NOMO-1 treated with DMSO at 0.1 percent for 48 hours (cell line): ENCODE measurements around the gene UCK2.

Experiments
- DNase-seq: peaks from one replicate; lab custom pipeline; 2025; ENCODE audit not compliant: unreplicated experiment; lab: John Stamatoyannopoulos, UW

The UCK2 gene

DNA sequence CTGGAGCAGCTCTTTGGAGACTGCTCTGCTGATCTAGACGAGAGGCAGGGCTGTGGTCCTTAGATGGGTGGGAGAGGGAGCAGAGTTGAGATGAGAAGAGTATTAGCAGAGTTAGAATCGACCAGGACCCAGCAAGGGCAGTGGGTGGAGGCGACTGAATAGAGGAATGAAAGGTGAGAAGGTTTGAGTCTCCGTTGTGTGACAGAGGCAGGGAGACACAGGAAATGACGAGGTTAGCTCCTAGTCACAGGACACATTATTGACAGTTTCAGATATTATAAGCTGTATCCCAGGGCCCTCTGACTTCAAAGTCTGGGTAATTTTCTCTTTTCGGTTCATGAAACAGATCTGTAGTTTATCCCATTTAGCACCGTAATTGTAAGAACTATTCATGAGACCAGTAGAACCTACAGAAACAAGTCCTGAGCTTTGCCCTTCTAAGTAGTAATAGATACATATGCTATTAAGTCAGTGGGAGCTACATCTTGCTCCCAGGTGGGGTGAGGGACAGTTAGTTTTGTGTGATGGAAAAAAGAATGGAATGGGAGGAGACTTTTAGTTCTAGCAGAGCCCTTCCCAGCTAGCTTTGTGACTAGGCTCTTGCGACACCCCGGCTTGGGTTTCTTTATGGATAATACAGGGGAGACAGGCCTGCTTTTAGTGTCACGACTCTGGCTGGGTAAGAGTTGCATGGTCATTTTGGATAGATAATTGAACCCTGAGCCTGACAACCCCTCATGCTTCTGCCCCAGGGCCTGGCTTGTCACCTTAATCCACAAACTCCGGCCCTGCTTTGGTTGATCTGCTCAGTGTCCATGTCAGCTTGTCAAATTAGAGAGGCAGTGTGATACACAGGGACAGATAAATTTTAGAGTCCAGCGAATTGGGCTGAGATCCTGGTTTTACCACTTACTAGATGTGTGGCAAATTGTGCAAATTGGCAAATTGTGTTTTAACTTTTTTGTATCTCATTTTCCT is 70.2 kb downstream of the UCK2 start:
- no peak for DNase-seq

DNA sequence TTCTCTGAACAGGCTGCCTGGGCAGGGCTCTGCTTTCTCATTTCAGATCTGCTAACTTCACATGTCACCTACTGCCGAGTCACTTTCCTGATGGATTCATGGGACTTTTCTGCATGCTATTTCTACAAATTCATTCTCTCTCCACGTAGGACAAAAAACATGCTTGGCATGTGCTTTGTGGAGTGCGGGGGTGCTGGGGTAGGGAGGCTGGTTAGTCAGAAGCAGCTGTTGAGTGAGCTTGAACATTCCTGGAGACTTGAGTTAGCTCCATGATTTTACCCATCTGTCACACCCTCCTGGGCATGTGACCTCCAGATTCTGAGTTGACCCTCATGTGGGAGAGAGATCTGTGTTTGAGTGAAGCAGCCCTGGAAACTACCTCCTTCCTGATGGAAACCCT is 71.4 kb downstream of the UCK2 start:
- DNase-seq = no peak

DNA sequence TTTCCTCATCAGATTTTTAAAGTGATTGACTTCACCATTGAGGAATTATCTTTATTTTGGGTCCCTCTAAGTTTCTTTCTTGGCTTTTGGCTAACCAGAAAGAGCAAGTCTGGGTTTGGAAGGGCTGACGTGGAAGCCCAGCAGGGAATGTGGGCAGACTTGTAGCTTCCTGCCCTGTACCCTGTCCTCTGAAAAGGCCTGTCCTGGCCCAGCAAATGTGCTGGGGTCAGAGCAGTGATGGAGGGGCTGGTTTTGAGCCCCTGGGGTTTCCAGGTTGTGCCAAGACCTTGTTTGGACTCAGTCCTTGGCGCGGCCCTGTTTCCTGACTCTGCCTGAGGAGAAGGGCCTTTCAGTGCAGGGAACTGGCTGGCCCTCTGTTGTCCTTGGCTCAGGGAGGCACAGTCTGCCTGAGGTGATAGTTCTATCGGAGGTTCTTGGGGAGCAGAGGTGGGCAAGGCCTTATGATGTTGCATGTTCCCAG is 72.1 kb downstream of the UCK2 start:
- no peak for DNase-seq

DNA sequence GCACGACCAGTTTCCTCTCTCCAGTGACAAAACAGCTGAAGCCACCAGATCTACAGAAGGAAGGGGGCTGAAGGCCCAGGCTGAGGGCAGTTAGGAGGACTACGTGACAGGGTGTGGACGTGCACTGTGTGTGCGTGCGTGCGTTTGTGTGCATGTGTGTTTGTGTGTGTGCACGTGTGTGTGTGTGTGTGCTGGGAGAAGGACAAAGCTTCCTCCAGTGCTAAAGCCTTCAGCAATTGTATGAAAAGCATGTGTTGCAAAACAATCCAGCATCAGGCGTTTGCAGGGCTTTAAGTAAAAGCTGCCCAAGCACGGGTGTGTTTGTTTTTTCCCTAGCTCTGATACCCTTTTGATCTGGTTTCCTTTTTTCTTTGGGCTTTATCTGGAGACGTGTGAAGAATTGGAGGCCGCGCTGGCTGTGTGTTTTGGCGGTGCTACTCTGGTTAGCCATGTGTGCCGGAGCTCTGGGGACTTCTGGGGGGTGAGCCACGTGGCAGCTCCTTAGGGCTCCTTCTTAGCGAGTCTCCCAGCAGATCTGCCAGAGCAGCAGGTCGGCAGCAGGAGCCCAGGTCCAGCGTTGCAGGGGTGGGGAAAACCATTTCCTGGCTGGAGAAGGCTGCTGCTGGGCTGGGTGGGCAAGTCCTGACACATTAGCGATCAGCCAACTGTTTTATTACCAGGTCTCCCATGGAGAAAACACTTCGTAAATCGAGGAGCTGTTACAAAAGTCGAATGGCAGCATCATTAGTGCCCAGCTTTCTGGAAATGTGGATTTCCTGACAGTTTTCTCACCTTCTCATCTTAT is 73.4 kb downstream of the UCK2 start:
- no peak for DNase-seq

DNA sequence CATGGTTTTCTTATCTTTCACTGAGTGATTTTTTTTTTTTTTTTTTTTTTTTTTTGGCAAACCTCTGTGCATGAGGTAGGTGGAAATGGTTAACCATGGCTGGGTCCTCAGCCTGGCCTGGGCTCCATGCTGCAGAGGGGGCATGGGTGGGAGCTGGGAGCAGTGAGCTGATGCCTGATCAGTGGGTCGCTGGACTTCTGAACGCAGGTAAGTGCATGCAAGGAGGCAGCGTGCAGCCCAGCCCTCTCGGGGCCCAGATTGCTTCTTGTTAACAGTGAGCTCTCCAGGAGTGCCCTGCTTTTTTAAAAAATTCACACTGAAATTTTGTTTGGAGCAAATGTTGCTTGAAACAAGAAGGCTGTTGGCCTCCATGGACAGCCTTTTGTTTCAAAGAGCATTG is 75.2 kb downstream of the UCK2 start:
- DNase-seq = no peak

DNA sequence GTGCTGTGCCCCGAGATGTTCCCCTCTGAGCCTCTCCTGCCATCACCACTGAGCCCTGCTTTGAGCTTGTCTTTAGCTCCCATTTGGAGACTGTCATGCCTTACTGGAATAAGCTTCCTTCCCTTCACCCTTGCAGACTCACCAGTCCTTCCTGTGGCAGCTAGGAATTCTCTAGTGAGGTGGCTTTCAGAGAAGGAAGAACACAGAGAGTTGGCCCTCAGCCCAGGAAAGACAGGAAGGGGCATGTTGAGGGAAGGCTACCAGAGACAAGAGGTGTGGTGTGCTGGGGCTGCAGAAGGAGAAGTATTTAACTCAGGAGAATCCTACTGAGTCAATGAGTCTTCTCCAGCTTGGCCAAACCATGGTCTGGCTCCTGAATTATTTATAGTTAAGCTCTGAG is 76.3 kb downstream of the UCK2 start:
- no peak for DNase-seq

DNA sequence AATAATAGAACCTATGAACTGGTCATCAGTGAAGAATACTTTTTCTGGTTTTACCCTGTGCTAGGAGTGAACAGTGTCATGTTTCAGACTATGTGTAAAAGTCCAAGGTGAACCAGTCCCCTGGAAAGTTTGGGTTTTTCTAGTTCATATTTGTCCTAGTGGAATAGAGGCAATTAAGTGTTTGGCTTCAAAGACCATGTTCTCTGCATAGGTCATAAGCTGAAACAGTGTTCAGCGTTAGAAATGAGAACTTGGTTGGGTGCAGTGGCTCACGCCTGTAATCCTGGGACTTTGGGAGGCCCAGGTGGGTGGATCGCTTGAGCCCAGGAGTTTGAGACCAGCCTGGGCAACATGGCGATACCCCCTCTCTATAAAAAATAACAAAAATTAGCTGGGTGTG is 77.5 kb downstream of the UCK2 start:
- DNase-seq = no peak

DNA sequence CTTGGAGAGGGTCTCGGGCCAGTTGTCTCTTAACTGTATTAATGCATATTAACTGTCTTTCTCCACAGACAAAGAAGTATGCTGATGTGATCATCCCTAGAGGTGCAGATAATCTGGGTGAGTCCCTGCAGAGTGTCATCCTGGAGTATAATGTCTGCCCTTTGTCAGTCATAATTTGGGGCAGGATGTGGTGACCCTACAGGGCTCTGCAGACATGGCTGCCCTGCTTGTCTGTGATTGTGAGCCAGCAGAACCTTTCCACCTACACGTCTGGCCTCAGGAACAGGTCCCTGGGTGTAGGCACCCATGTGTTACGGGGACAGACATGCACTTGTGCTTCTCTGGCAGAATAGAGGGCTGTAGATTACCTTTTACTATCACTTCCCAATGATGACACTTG is 78.4 kb downstream of the UCK2 start:
- DNase-seq = no peak

DNA sequence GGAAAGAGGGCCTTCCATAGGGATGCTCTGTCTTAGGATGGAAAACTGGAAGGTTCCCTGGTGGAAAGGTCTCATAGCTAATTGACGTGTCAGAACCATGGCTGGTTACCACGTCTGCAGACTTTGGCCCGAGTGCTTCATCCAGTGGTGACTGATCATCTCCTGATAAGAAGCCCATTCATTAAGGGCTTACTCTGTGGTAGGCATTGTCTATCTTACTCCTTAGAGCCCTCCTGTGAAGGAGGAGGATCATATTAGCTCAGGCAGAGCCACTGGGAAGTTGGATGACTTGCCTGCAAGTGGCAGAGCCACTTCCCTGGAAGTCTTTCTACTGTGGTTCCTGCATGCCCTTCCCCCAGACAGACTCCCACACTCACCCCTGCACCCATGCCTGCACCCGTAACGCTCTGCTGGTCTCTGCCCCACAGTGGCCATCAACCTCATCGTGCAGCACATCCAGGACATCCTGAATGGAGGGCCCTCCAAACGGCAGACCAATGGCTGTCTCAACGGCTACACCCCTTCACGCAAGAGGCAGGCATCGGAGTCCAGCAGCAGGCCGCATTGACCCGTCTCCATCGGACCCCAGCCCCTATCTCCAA is 79.9 kb downstream of the UCK2 start:
- DNase-seq = no peak

DNA sequence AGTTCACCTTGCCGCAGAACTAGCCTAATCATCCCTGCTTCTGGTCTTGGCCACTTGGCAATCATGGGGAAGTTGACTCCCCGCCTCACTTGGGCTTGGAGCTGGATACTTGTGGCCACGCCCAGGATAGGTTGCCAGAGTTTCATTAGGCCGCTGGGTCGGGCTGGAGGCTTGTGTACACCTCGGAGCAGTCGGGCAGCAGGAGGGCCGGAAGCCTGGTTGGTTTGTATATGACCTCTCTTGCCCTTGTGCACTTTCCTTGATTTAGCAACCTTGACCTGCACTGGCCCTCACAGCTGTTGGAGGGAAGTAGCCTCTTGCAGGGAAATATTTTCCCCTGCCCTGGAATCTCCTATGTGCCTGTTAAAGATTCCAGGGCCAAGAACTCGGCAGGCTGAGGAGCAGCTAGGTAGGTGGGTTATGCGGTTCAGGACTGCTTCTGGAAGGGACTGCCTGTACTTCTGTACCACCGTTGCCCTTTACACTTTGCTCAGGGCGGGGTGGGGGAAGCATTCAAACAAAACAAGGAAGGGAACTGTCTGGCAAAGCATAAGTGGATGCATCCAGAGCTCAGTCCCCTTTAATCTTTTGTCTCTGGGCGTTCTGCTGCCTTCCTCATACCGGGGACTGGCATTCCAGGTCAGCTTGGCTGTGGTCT is 83.5 kb downstream of the UCK2 start:
- no peak for DNase-seq

DNA sequence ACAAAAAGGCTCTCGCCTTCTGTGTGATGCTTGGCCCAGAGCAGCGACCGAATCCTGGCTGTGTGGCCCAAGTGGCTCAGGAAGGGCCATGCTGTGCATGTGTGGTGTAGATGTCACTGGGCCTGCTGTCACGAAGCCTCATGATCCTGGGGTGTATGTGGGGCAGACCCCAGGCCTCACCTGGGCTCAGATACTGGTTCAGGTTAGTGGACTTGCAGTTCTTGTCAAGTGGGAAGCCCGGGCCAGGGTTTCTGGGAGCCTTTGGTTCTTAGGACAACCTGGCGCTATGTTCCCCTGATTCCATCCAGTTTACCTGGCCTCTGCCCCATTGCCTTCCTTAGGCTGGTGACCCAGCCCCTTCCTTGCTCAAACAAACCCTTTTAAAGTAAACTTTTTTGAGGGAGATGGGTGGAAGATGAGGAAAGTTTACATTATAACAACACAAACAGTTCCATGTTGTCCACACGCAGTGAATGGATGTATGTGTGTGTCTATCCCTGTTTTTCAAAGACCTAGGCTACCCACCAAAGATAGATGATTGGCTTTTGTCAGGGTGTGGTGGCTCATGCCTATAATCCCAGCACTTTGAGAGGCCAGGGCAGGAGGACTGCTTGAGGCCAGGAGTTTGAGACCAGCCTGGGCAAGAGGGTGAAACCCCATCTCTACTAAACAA is 84.3 kb downstream of the UCK2 start:
- DNase-seq = no peak

DNA sequence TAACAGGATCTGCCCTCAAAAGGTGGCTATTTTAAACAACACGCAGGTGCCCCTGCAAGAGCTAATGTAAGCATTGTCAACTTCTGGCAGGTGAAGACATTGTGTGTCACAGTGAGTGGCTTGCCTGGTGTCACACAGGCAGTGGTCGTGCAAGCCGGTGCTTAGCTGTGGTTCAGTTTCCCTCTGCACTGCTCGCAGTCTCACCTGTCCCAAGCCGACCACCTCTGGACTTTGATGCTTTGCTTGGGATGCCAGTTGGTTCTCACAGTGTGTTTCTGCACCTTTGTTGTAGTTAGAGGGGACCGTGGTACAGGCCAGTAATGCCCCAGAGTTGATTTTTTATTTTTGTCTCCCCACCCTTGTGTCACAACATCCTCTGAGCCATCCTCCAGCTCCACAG is 85.2 kb downstream of the UCK2 start:
- DNase-seq = no peak

DNA sequence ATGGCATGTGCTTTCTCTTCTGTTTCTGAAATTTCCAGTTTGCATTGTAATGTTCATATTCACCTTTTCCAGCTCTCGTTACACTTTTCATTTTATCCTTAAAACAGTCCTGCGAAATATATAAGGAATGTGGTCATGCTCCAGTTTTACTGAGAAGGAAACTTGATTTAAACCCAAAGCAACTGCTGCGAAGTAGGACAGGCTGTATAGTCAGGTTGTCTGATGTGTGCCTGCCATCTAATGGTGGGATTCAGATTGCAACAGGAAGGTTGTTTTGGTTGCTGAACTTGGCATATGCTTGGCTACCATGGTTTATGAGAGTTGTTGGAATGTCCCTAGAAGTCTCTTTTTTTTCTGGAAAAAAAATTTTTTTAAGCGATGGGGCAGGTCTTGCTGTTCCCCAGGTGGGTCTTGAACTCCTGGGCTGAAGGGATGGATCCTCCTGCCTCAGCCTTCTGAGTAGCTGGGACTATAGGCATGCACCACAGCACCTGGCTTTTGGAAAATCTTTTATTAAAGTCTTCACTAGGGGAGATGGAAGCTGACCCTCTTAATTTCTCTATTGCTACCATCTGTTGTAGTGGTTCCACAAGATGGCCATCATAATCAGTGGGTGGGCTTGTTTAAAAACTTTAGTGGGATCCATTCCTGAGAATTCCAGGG is 86.9 kb downstream of the UCK2 start:
- peak; percentile 54 for DNase-seq

DNA sequence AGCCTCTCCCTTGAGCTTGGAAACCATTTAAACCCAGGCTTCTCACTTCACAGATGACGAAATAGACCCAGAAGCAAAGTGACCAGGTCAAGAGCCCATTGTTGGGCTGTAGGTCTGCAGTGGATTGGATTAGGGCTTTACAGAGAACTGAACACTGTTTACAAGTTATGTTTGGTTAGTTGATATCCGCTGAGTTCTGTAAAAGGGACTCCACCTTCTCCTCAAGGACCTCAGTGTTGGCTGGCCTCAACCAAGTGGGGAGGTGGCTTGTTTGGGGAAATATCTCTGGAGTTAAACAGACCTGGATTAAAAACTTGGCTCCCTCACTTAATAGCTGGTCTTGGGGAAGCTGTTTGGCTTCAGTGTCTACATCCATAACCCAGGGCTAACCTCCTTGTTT is 88.1 kb downstream of the UCK2 start:
- no peak for DNase-seq

DNA sequence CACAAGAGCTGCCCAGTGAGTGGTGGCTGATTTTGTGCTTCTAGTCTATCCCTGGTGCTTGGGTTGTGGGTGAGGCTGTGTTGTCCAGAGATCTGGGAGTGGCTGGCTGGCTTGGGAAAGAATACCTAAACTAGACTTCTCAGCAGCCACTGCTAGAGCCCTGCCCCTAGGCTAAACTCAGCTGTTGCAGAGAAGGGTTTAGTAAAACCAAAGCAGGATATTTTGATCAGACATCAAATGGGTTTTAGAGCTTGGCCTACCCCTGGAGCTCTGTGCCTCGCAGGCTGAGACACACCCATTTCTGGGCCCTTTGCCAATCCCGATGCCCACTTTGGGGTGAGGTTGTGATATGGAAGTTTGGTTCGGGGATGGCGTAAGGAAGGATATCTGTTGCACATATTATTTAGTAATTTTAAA is 88.5 kb downstream of the UCK2 start:
- no peak for DNase-seq

DNA sequence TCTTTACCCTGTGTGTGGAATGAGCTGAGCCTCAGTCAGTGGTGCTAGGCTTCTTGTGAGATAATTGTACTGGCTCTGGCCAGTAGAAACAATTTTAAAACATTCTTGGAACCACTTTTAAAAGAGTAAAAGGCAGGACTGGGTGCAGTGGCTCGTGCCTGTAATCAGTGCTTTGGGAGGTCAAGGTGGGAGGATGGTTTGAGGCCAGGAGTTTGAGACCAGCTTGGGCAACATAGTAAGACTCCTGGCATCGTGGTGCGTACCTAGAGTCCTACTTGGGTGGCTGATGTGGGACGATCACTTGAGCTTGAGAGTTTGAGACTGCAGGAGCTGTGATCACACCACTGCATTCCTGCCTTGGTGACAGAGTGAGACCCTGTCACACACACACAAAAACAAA is 89.8 kb downstream of the UCK2 start:
- no peak for DNase-seq

DNA sequence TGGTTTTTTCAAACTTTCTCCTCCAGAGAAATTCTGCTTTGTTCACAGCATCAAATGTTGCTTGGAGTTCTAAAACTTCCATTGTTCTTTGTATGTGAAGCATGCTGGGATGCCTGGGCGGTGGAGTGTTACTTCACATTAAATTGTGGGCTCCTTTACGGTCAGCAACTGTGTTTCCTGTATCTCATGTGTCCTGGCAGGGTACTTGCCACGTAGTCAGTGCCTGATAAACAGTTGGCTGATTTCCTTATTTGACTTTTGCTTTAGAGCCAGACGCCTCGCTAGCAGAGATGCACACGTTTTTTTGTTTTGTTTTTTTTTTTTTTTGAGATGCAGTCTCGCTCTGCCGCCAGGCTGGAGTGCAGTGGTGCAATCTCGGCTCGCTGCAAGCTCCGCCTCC is 96.7 kb downstream of the UCK2 start:
- no peak for DNase-seq

DNA sequence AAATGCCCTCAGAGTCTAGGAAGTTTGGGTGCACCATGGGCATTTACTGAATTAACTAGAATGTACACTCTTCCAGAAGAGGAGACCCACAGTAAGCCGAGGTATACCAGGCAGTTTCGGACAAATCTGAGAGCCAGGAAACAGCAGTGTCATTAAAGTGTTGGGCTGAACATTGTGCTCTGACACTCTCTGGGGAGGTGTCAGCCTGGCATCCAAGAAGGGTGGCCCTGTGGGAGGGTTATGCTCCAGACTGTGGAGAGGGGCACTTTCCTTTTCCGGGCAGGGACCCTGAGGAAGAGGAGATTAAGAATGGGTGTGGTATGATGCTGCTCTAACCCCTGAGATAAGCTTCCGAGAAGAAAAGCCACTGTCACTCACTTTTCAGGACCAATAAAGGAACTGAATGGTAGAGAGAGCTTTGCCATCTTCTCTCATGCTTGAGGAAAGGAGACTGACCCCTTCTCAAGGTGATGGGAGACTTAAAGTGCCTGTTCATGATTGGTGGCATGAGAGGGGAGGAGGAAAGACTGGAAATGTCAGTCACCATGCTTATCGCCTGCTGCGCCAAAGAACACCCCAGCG is 98.2 kb downstream of the UCK2 start:
- DNase-seq = no peak

DNA sequence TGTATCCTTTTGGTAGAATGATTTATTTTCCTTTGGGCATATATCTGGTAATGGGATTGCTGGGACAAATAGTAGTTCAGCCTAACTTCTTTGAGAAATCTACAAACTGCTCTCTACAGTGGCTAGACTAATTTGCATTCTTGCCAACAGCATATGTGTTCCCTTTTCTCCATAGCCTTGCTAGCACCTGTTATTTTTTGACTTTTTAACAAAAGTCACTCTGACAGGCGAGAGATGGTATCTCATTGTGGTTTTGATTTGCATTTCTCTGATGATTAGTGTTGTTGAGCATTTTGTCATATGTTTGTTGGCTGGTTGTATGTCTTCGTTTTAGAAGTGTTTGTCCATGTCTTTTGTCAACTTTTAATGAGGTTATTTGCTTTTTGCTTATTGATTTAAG is 99.8 kb downstream of the UCK2 start:
- DNase-seq = no peak
